ENCODE data around the gene TJP3. TPM values are rescaled to one million over a fixed set of nuclear protein-coding genes. Genes with fewer than 3 reads are reported as not detected.
A peak's percentile ranks its signal among the peaks of the same experiment; 100 is the strongest.
"Not testable (repeated sequence)": the region's sequence is repeated elsewhere in the genome, so short reads cannot be mapped to it uniquely, and the experiment has no call there.

The TJP3 gene
- total RNA-seq, 2 donors from 2014 or later, result 1.7 to 5.8 TPM

DNA sequence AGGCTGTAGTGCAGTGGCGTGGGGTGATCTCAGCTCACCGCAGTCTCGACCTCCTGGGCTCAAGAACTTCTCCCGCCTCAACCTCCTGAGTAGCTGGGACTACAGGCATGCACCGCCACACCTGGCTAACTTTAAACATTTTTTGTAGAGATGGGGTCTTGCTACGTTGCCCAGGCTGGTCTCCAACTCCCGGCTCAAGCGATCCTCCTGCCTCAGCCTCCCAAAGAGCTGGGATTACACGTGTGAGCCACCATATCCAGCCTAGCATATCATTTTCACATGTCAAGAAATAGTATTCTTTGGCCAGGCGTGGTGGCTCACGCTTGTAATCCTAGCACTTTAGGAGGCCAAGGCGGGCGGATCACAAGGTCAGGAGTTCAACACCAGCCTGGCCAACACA lies 50.1 kb downstream of the TJP3 start:
- not testable (repeated sequence) for ATAC-seq (replicated peaks in 1 of 2); H3K36me3 Mint-ChIP-seq (ENCODE audit: insufficient read depth in 2 of 2); DNase-seq; H3K27ac Mint-ChIP-seq; H3K9me3 Mint-ChIP-seq; H3K27me3 Mint-ChIP-seq (ENCODE audit: low read depth); H3K4me3 Mint-ChIP-seq
- H3K4me1 Mint-ChIP-seq (ENCODE audit: low read depth), result peaks cover 50% of the 10 kb centered on the region

- Mint-ChIP-seq H3K36me3 (ENCODE audit: insufficient read depth in 2 of 2) (peaks cover 2 to 8% of the 10 kb centered on the region in 2 donors), H3K27ac (no peak overlapping the region), H3K27me3 (ENCODE audit: low read depth) (no peaks in the 10 kb centered on the region), H3K4me3 (peak overlapping the region; percentile 41 to 100), H3K9me3 (no peaks in the 10 kb centered on the region), H3K4me1 (ENCODE audit: low read depth) (peaks cover 52% of the 10 kb centered on the region)
- DNase-seq (no peak), ATAC-seq (replicated peaks in 1 of 2) (no peak)
Measured at GRCh38 chr19:3759482-3760254, 51.5 kb downstream of the TJP3 start.

GRCh38 chr19:3760871-3761361 lies 52.7 kb downstream of the TJP3 start:
- Mint-ChIP-seq H3K27me3 (ENCODE audit: low read depth) (no peaks in the 10 kb centered on the region), H3K9me3 (no peaks in the 10 kb centered on the region), H3K4me3 (peak overlapping the region; percentile 93 to 100), H3K36me3 (ENCODE audit: insufficient read depth in 2 of 2) (peaks cover 2 to 5% of the 10 kb centered on the region in 2 donors), H3K27ac (peak overlapping the region; percentile 95), H3K4me1 (ENCODE audit: low read depth) (peaks cover 46% of the 10 kb centered on the region)
- ATAC-seq (replicated peaks in 1 of 2), result no peak
- peak in 1 of 2 donors; percentile 14 for DNase-seq

DNA sequence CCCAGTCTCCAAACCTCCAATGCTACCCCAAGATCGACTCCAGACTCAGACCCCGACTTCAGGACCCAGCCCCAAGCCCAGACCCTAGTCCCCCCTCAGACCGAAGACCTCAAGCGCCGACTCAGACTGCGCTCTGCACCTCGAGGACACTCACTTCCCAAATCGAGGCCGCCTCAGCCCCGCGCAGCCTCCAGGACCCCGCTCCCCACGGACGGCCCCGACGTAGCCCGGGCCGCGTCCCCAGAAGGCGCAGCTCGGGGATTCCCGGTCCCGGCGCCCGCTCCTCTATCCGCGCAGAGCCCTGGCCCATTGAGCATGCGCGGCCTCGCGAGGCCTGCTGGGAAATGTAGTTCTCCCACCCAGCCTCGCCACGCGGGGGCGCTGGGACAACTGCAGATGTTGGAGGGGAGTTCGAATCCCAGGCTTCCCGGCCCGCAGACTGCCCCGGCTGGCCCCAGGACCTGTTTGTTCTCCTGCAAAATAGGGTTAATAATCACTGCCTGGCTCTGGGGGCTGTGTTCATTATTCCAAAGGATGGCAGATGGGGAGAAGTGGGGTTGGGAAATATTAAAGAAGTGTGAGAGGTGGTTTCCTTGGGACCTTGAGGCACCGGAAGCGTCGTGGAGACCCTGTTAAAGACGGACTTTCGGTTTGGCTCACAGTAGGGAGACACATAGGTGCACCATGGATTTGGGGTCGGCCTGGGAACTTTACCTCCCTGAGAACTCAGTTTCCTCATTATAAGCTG lies 53.4 kb downstream of the TJP3 start, which contains the start of gene APBA3:
Gene APBA3, minus strand, starts transcription at position 311 of the 748 bp plus-strand sequence. CDS start 1,428 bp downstream, outside the sequence.
- Mint-ChIP-seq H3K4me1 (ENCODE audit: low read depth) (peaks cover 51% of the 10 kb centered on the region), H3K27me3 (ENCODE audit: low read depth) (no peaks in the 10 kb centered on the region), H3K4me3 (peak within 1 kb of the TSS; percentile 98 to 100), H3K36me3 (ENCODE audit: insufficient read depth in 2 of 2) (peaks cover 2 to 8% of the 10 kb centered on the region in 2 donors), H3K9me3 (no peaks in the 10 kb centered on the region), H3K27ac (peak within 1 kb of the TSS; percentile 96)
- DNase-seq, result peak; percentile 95 to 98
- peak; percentile 57 to 67 for ATAC-seq (replicated peaks in 1 of 2)

DNA sequence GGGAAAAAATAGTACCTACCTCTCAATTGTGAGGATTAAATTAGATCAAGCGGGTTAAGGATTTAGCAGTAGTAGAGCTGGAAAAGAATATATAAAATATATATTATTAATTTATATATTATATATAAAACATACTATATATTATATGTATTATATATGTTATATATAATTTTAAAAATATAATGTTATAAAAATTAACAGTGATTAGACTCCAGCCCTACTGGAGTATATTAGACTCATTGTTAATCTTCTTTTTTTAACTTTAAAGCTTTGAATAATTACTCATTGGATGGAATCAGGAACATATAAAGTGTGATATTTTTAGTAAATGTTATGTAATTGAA lies 53.9 kb downstream of the TJP3 start:
- peaks cover 2 to 8% of the 10 kb centered on the region in 2 donors for H3K36me3 Mint-ChIP-seq (ENCODE audit: insufficient read depth in 2 of 2)
- peak overlapping the region; percentile 98 to 100 for H3K4me3 Mint-ChIP-seq
- H3K4me1 Mint-ChIP-seq (ENCODE audit: low read depth), result peaks cover 54% of the 10 kb centered on the region
- DNase-seq (no peak), ATAC-seq (replicated peaks in 1 of 2) (no peak)
- peak overlapping the region; percentile 96 for H3K27ac Mint-ChIP-seq
- no peaks in the 10 kb centered on the region for H3K9me3 Mint-ChIP-seq
- no peaks in the 10 kb centered on the region for H3K27me3 Mint-ChIP-seq (ENCODE audit: low read depth)

DNA sequence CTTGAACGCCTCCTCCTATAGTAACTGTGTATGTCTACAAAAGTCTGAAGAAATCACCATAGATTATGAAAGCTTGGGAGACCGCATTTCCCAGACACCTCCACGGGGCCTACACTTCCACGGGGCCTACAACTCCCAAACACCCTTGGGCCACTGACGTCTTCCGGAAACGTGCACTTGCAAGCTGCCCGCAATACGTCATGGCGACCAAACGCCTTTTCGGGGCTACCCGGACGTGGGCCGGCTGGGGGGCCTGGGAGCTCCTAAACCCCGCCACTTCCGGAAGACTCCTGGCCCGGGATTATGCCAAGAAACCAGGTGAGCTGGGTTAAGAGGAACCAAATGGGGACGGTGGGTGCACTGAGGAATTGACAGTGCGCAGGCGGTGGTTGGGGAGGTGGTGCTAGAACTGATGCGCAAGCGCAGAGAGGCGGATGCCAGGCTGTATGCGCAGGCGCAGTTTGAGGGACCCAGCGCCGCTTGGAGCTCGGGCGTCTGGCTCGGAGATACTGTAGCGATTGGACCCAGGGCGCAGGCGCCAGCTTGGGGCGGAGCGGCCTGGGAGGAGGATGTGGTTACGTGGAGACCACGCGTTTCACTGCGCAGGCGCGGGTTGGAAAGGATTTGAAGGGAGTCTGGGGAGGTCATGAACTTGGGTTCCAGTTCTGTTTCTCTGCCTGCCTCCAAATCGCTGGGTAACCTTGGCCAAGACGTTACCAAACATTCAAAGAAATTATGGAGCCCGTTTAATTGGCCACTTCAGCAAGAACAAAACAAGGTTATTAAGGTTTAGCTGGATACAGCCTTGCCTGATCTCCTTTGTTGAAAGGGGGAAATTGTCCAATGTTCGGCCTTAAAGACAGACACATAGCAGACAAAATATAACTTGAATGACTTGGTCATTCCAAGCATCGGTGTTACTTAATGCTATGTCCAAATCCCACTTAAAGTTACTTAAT lies 54.6 kb downstream of the TJP3 start, which contains the start of gene MRPL54:
Gene MRPL54, plus strand, starts transcription at position 182 of the 959 bp plus-strand sequence. Its CDS starts 19 bp downstream, at position 201.
- peaks cover 54% of the 10 kb centered on the region for H3K4me1 Mint-ChIP-seq (ENCODE audit: low read depth)
- peak within 1 kb of the TSS; percentile 96 for H3K27ac Mint-ChIP-seq
- DNase-seq (peak; percentile 99), ATAC-seq (replicated peaks in 1 of 2) (peak; percentile 85 to 87)
- peak within 1 kb of the TSS; percentile 98 to 100 for H3K4me3 Mint-ChIP-seq
- no peaks in the 10 kb centered on the region for H3K27me3 Mint-ChIP-seq (ENCODE audit: low read depth)
- peaks cover 2 to 8% of the 10 kb centered on the region in 2 donors for H3K36me3 Mint-ChIP-seq (ENCODE audit: insufficient read depth in 2 of 2)
- H3K9me3 Mint-ChIP-seq, result no peaks in the 10 kb centered on the region

DNA sequence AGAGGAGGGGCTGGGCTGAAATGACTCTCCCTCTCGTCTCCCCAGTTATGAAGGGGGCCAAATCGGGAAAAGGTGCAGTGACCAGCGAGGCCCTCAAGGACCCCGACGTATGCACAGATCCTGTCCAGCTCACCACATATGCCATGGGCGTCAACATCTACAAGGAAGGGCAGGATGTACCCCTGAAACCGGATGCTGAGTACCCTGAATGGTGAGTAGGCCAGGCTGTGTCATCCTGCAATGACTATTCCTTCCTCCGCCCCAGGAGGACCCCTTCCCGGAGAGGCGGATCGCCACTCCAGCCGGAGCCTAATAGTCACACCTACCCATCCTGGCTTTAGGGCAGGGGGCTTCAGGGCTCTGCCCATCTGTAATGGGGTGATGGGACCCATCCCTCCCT lies 56.9 kb downstream of the TJP3 start:
- H3K9me3 Mint-ChIP-seq, result no peaks in the 10 kb centered on the region
- peaks cover 3 to 10% of the 10 kb centered on the region in 2 donors for H3K36me3 Mint-ChIP-seq (ENCODE audit: insufficient read depth in 2 of 2)
- H3K4me3 Mint-ChIP-seq, result no peak overlapping the region
- ATAC-seq (replicated peaks in 1 of 2) (no peak), DNase-seq (no peak)
- H3K27ac Mint-ChIP-seq, result no peak overlapping the region
- H3K4me1 Mint-ChIP-seq (ENCODE audit: low read depth), result peaks cover 41% of the 10 kb centered on the region
- H3K27me3 Mint-ChIP-seq (ENCODE audit: low read depth), result no peaks in the 10 kb centered on the region

- not testable (repeated sequence) for H3K4me3 Mint-ChIP-seq; H3K9me3 Mint-ChIP-seq; DNase-seq; H3K36me3 Mint-ChIP-seq (ENCODE audit: insufficient read depth in 2 of 2); H3K27ac Mint-ChIP-seq; ATAC-seq (replicated peaks in 1 of 2); H3K27me3 Mint-ChIP-seq (ENCODE audit: low read depth)
- H3K4me1 Mint-ChIP-seq (ENCODE audit: low read depth), result peaks cover 35% of the 10 kb centered on the region
Measured at GRCh38 chr19:3765757-3766156, 57.6 kb downstream of the TJP3 start.

DNA sequence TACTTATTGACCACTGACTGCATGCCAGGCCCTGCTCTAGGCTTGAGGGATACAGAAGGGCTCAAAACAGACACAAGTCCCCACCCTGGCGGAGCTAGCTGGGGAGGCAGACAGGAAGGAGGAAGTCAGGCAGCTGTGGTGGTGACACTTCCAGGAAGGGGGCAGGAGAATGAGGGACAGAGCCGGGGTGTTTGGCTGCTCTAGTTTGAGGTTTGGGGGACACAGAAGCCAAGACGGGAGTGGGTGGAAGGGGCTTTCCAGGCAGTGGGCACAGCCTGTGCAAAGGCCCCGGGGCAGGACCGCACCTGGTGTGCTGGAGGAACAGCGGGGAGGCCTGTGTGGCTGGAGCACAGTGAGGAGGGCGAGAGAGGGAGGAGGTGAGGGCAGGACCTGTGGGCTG lies 58.3 kb downstream of the TJP3 start:
- Mint-ChIP-seq H3K27me3 (ENCODE audit: low read depth) (no peaks in the 10 kb centered on the region), H3K4me3 (no peak overlapping the region), H3K4me1 (ENCODE audit: low read depth) (peaks cover 27% of the 10 kb centered on the region), H3K27ac (peak overlapping the region; percentile 24), H3K9me3 (no peaks in the 10 kb centered on the region), H3K36me3 (ENCODE audit: insufficient read depth in 2 of 2) (peaks cover 2 to 5% of the 10 kb centered on the region in 2 donors)
- ATAC-seq (replicated peaks in 1 of 2) (no peak), DNase-seq (no peak)

GRCh38 chr19:3767050-3767449 lies 58.9 kb downstream of the TJP3 start:
- Mint-ChIP-seq H3K36me3 (ENCODE audit: insufficient read depth in 2 of 2) (peaks cover 2 to 5% of the 10 kb centered on the region in 2 donors), H3K4me3 (no peak overlapping the region), H3K27me3 (ENCODE audit: low read depth) (no peaks in the 10 kb centered on the region), H3K9me3 (no peaks in the 10 kb centered on the region), H3K4me1 (ENCODE audit: low read depth) (peaks cover 22% of the 10 kb centered on the region), H3K27ac (no peak overlapping the region)
- DNase-seq (no peak), ATAC-seq (replicated peaks in 1 of 2) (no peak)

DNA sequence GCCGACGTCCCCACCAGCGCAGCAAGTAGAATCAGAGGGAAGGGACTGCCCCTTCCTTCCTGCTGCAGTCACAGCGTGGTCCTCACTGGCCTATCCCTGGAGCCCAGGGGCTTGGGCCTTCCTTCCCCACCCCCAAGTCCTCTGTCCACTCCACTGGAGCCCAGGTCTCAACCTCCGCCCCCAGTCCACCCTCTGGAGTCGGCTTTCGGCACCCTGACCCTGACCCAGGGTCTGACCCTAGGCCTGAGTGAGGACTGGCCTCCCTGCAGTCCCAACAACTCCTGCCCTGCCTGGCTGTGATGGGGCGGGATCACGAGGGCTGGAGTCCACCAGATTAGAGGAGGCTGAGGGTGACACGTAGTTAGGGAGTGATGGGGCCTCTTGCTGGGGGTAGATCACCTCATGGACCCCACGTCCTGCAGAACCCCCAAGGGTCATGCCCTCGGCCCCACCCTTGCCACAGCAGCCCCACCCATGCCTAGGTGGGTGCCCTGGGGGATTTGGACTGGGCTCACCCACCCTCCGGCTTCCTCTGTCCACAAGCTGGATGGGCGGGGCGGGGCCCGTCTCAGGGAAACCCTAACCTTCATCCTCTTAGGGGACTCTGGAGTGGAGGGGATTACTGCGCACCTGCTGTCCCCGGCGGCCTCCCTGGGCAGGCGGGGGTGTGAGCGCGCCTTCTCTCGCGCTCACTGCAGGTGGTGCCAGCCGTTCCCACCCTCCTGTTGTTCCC lies 60.0 kb downstream of the TJP3 start:
- Mint-ChIP-seq H3K9me3 (no peaks in the 10 kb centered on the region), H3K4me3 (no peak overlapping the region)

GRCh38 chr19:3768748-3769099 lies 60.5 kb downstream of the TJP3 start:
- ATAC-seq (replicated peaks in 1 of 2) (no peak), DNase-seq (no peak)
- Mint-ChIP-seq H3K27ac (no peak overlapping the region), H3K4me1 (ENCODE audit: low read depth) (peaks cover 8% of the 10 kb centered on the region), H3K36me3 (ENCODE audit: insufficient read depth in 2 of 2) (peaks cover 2 to 5% of the 10 kb centered on the region in 2 donors), H3K27me3 (ENCODE audit: low read depth) (no peaks in the 10 kb centered on the region), H3K4me3 (no peak overlapping the region), H3K9me3 (no peaks in the 10 kb centered on the region)

More for the DNA sequence above, 60.0 kb downstream of the TJP3 start:
- peaks cover 11% of the 10 kb centered on the region for H3K4me1 Mint-ChIP-seq (ENCODE audit: low read depth)
- peaks cover 2 to 5% of the 10 kb centered on the region in 2 donors for H3K36me3 Mint-ChIP-seq (ENCODE audit: insufficient read depth in 2 of 2)
- H3K27me3 Mint-ChIP-seq (ENCODE audit: low read depth), result no peaks in the 10 kb centered on the region
- no peak for DNase-seq
- H3K27ac Mint-ChIP-seq, result no peak overlapping the region
- ATAC-seq (replicated peaks in 1 of 2), result no peak

All from activated T-cell treated with anti-CD3 and anti-CD28 coated beads, Interleukin-2, amount 50 U/mL, for 72 hours (primary cell).